ENCODE data around the gene HCFC1.

HCFC1 gene

DNA sequence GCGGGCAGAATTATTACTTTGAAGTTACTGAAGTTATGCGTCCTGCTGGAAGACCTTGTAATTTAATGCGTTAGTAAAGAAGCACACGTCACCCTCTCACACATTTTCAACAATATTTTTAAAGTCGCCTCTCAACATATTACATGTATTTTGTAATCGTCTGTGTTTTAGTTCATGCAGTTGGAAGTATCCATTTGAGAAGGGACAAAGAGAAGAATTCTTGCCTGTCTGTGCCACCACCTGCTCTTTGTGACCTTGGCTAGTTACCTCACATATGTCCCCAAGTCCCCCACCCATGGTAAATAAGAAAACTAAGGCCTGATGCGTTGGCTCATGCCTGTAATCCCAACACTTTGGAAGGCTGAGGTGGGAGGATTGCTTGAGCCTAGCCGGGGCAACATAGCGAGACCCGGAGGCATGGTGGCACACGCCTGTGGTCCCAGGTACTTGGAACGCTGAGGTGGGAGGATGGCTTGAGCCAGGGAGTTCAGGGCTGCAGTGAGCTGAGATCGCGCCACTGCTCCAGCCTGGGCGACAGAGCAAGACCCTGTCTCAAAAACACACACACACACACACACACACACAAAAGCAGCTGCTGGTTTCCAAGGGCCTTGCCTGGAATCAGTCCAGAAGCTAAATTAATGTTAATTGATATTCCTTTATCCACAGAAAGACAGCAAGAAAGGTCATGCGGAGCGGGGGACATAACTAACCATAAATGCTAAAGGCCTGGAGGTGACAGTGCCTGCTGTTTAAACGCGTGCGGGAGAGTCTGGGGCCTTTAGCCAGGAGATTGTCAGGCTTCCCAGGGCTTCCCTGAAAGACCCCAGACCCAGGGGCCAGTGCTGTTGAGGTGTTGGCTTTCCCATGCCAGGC, 1.7 kb upstream of the HCFC1 start:
- DNase-seq, result no peak

DNA sequence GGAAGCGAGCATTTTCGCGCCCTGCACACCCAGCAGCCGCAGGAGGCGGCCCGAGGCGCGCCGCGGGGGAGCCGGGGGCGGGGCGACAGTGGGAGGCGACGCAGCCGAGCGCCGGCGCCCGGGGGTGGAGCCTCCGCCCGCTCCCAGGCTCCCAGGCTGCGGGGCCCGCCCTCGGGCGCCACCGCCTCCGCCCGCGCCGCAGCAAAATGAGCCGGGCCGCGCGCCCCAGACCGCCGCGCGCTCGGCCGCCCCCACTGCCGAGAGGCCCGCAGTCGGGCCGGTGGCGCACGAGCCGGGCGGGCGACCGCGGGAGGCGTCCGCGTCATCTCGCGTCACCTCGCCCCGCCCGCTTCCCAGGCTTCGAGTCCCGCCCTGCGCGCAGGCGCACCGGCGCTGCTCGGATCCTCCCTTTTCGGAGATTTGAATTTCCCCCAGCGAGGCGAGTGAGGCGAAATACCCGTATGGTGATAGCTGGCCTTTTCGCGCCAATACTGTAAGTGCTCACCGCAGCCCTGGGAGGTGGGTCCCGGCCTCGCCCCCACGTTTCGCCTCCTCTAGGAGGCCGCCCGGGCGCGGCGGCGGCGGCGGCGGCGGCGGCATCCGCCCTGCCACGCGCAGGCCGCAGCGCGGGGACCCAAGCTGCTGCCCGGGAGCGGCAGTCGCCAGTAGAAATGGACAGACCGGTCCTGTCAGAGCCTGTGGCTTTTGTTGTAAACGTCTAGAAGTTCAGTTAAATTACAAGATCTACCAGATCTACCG, 929 bp upstream of the HCFC1 start, which contains the start of gene TMEM187:
Gene TMEM187 (plus strand): TSS at position 387 of the 759 bp plus-strand sequence. CDS start 9,309 bp downstream, outside the sequence.
- DNase-seq, result peak; percentile 94

DNA sequence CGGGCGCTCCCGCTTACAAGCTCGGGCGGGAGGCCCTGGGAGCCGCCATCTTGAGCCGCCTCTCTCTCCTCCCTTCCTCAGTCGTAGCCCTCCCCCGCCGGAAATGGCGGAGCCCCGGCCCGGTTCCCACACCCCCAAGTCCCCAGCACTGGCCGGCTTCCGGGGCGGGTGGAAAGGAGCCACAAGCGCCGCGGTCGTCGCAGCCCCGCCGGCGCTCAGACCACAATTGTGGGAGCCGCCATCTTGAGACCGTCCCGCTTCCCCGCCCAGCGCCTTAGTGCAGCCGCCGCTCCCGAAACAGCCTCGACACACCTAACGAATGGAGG, 531 bp downstream of the HCFC1 start:
- peak; percentile 84 for DNase-seq

DNA sequence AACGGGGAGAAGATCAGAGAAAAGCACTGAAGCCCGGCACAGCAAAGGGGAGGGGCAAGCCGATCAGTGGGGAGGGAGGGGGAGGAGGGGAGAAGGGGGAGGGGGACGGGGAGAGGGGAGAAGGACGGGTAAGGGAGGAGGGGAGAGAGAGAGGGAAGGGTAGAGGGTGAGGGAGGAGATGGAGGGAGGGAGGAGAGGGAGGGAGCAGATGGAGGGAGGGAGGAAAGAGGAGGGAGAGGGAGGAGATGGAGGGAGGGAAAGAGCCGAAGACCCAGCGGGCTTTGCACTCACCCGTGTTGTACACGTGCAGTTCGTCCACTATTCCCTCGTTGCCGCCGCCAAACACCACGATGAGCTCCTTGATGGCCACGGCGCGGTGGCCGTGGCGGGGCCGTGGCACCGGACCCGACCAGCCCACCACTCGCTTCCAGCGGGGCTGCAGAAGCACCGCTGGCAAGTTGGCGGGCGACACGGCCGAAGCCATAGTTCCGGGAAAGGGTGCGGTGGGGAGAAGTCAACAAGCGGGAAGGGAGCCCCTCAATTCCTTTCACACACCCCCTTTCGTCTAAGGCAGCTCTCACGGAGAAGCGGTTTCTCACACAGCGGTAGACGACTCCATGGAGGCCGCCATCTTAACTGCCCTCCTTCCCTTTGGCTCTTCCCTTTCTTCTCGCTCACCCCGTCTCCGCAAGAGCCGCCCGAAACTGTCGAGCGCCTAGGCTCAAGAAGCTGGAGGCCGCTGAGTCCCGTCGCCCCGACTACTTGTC, 1.1 kb downstream of the HCFC1 start:
- DNase-seq, result peak; percentile 11

DNA sequence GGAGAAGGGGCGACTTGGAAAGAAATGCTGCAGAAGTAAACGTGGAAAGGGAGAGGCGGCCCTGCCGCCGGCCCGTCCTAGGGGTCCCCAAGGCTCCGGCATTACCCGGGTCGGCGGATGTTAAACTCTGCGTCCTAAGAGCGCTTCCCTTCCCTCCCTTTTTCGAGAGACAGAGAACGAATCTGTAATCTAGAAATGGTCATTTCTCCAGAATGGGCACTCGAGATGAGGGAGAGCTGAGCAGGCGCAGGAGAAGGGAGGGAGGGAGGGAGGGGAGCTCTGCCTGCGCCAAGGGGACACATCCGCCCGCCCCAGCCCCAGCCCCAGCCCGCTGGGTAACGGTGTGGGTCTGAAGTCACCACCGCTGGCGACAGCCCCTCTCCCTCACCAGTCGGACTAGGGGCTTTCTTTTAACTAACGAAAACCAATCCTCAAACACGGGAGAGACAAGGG, 1.7 kb downstream of the HCFC1 start:
- no peak for DNase-seq

DNA sequence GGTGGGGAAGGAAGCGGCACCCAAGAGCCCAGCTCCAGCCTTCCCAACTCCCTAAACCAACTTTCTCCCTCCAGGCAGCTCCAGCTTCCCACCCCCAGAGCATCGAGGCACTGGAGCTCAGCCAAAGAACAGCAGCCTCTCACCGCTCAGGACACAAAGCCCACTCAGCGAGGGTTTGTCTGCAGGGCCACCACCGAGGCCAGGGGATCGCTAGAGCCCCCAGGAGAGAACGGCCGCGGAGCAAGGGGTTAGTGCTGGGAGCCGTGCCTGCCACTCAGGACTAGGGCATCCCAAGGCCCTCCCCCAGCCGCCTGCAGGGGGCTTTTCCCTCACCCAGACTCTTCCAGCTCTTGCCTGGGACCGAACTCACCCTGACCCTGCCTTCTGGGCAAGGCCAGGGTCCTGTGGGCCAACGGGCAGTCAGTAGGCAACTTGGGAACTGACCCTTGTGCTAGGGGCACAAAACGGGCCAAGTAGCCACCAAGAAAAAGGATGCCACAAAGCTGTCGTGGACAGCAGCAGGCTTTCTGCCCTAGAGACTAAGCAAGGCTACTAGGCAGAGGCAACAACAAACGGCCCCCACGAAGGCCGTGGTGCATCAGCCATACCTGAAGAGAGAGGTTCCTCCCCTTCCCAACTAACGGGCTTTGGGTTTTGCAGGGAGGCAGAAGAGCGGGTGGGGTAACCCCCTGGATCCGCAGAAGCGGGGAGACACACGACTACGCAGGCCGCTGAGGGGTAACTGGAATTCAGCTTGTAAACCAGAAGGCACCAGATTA, 2.3 kb downstream of the HCFC1 start:
- no peak for DNase-seq

DNA sequence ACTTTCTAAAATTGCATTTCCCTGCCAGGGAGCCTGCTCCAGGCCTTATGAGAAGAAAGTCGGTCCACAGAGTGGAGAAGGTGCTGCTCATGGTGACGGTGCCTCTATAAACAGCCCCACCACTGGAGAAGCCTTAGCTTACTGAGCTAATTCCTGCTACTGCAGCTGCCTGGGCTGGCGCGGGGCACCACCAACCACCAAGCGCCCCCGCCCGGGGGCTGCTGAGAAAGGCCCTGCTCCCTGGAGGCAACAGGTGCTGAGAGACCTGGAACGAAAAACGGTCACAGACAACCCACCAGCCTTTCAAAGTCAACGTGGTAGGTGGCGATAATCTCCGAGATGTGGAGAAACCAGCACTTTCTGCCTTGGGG, 2.9 kb downstream of the HCFC1 start:
- DNase-seq, result no peak

DNA sequence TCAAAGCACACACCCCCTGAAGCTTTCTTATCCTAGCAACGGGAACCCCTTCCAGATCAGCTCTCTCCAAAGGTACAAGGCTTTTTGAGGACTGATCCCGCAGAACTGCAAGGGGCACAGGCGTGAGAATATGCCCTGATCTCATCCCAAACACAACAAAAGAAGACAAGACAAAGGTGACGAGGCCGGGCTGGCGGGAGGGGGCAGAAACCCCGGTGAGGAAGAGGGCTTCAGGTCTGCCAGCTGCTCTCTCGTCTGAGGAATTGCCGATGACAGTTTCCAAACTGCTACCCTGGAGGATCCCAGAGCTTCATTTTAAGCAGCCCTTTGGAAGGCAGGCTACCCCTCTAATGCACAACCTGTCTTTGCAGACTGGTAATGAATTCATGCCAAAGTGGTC, 3.4 kb downstream of the HCFC1 start:
- no peak for DNase-seq

DNA sequence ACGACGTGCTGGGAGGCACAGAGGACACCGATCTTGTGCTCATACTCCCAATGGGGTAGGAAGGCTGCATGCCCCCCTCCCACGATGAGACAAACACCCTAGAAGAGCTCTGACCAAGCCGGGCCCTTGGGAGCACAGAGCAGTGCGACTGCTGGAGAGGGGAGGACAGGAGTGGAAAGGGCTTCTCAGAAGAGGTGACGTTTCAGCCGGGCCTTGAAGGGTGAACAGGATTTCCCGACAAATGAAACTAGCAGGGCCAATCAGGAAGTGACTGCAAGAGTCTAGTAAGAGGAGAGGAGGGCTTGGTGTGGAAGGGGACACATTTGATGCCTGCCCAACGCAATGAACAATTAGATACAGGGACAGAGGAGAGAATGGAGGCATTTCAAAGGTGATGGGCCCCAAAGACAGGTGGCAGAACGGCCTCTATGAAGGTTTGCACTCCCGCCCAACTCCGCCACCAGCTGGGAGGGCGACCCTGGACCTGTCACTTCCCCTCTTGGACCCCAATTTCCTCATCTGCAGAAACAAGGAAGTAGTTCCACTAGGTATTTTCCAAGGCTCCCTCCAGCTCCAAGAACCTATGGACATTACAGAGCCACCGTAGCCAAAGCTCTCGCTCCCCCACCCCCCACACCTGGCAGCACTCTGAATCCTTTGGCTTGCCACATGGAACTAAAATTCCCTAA, 3.9 kb downstream of the HCFC1 start:
- no peak for DNase-seq

DNA sequence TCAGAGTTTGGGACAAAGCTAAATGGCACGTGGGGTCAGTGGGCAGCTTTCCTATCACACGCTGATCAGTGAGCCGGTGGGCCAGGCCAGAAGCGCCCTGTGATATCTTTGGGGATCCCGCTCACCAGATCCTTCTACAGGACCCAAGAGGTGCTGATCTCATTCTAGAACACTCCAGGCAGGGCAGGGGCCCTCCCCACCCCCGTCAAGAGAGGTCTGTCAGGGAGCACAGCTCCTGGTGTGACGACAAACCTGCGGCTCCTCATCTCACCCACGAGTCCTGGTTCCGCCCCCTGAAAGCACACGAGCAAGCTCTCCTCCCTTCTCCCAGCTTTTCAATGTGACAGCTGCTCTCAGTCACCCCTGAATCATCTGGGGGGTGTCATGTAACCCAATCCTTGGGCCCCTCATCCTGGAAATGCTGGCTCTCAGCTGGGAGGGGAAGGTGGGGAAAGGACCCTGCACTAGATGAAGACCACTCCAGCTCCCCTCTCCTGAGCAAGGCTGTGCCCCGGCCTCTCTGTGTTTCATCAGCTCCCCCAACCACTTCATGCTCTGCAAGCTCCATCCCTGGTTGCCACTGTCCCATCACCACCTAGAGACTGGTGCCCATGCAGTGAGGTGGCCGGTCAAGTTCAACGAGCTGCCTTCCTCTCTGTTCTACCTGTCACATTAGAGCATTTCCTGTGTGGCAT, 4.6 kb downstream of the HCFC1 start:
- no peak for DNase-seq

DNA sequence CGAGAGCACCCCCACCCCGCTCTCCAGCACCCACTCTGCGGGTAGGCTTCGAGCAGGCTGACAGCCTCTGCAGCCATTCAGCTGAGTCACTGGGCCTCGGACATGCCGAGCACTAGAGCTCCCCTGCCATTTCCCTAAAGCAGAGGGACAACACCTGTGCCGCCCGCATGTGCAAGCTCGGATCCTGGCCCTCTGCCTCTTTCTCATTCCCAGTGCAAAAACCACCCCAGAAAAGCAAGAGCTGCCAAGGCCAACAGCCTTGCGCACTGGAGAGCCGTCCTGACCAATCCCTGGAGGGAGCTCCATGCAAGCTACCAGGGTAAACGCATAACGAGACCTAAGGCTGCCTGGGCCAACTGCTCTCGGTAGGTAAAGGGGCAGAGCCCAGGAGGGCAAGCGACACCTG, 5.3 kb downstream of the HCFC1 start:
- no peak for DNase-seq

DNA sequence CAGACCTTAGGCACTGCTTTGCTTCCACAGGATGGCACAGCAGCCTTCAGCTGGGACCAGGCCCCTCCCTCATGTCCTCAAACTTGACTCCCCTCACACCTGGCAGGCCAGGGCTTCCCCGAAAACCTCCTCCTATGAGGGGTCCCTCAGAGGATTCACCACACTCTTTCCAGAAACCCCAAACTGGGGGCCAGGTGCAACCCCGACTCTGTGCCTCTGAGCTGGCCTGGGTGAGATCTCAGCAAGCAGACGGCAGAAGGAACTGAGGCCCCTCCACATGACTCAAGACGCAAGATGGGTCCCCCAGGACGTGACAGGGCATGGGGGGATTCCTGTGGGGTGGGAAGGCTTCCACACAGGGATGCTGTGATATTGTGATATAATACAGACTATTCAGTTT, 6.2 kb downstream of the HCFC1 start:
- no peak for DNase-seq

DNA sequence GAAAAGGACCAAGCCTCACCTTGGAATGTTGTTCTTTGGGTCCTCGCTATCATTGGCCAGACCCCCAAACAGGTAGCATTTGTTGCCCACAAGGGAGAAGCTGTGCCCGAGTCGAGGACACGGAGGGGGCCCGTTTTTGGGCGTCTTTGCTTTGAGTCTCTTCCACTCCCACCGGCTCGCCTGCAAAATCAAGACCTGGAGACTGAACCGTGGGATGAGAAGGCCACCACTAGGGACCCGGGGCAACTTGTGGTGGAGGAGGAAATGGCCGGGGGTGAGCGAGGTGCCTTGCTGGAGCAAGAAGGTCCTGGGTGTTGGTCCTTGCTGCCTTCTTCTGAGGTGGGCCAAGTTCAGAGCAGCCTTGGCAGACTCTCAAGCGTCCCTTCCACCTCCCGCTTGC, 7.5 kb downstream of the HCFC1 start:
- DNase-seq, result no peak

DNA sequence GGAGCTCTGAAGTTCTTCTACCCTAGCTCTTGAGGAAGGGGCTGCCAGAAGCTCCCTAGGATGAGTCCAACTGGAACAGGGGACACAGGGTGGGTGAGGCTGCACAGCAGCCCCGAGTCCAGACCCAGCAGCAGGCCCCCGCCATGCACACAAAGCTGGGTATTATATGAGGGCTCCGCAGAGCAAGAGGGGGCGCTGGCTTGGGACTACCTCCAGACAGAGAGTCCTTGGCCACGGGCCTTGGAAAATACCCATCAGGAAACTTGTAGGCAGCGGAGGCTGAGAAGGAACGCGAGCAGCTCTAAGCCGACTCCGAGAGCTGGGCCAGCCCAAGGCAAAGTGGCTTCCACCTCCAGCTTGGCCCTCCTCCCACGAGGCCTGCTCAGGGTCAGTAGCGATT, 8.1 kb downstream of the HCFC1 start:
- no peak for DNase-seq

DNA sequence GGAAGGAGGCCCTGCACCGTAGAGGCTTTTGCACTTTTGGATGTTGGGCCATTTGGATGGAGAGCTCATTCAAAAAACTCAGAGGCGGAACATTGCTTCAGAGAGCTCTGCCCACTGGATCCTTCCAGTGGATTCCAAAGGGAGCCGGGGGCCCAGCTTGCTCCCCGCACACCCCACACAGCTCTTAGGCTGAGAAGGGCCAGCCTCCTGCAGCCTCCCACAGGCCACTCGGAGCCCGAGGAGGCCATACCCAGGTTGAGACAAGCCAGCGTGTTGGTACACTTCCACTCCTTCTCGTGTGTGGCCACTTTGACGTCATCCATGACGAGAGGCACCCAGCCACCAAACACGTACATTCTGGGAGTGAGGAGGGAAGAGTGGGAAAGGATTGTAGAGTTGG, 10.3 kb downstream of the HCFC1 start:
- DNase-seq, result no peak

DNA sequence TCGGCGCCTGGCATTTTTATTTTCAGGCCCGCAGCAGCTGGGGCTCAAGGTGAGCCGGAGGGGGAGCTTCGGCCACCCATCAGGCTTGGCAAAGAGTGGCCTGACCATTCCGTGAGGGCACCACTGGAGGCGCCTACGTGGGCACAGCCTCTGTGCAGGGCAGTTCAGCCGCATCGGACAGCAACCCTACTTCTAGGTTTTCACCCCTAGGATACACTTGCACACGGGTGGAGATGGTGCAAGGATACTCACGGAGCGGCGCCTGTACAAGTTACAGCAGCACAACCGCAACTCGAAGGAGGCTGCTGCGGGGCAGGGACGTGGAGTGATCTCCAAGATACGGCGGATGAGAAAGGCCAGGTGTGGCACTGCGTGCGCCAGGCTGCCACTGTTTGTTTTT, 10.8 kb downstream of the HCFC1 start:
- no peak for DNase-seq

DNA sequence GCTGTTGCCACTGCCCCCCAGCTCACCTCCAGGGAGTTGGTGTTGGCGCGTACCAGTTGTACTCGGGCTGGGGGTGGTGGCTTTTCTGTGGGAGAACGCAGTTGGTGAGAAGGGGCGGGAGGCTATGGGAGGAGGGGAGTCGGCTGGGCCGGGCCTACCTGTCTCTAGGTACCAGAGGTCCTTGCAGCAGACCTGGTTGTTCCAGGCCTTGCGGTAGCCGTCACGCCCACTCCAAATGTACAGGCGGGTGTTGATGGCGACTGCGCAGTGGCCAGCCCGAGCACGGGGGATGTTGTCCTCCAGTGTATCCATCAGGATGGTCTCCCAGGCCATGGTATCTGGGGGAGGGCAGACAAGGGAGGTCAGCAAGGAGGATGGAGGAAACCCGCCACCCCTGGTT, 11.5 kb downstream of the HCFC1 start:
- no peak for DNase-seq

DNA sequence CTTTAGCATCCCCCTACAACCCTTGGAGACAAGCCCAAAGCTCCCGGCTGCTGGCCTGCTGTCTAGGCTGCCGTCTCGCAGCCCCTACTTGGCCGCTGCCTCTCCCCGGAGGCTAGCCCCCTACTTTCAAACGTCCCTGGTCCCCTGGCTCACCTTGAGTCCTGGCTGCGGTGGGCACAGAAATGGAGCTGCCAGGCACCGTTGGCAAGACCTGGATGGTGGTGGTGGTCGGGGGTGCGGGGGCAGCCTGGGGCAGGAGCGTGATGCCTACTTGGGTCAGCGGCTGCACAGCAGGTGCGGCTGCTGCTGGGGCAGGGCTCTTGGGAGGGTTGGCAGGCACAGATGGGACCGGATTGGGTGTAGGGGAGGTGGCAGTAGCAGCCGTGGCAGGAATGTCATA, 12.0 kb downstream of the HCFC1 start:
- DNase-seq, result no peak

DNA sequence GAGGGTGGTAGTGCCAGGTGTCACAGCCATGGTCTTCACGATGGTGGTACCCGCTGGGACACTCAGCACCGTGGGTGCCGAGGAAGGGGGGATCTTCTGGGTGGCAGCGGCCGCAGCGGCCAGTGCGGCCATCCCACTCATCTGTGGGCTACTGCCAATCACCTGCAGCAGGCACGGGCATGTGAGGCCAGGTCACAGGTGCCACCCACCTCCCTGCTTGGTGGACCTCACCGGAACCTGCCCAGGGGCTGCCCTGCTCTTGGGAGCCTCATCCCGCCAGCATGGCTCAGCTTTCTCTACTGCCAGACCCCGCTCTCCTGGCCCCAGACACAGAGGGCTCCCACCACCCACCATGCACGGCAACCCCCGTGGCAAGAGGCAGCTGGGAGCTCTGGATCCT, 13.0 kb downstream of the HCFC1 start:
- DNase-seq, result no peak

DNA sequence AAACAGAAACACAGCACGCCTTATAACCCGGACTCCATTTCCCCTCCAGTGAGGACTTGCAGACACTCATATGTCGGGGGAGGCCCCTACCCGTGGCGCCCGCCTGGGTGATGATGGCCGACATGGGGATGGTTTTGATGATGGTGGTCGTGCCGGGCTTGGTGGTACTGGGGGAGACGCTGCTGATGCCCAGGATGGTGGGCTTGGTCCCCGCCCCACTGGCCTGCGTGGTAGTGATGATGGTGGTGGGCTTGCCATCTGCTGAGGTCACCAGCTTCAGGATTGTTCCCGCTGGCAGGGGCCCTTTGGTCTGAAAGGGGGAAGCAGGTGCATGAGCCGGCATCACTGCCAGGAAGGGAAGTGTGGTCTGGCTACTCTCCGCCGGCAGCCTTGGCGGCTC, 14.4 kb downstream of the HCFC1 start:
- DNase-seq, result no peak

Measured in NCI-H345 (cell line).